ENCODE data around the gene FMNL2.

Gene FMNL2

GRCh38 chr2:152444448-152444847 is 109.5 kb downstream of the FMNL2 start:
- Histone ChIP-seq H3K4me2 (ENCODE audit: low read length) (no peak overlapping the region), H3K27ac (ENCODE audit: low read depth, low read length, poor library complexity, severe bottlenecking) (no peak overlapping the region), H3K4me3 (ENCODE audit: low read depth, low read length, poor library complexity, severe bottlenecking) (no peak overlapping the region), H3K27me3 (ENCODE audit: insufficient read depth, low read length) (no peaks in the 10 kb centered on the region), H3K9ac (ENCODE audit: low read length) (no peak overlapping the region), H2AFZ (ENCODE audit: low read length) (no peak overlapping the region), H3K9me3 (ENCODE audit: low read length) (no peaks in the 10 kb centered on the region), H3F3A (ENCODE audit: insufficient read depth, low read length) (no peaks in the 10 kb centered on the region), H3K9me2 (ENCODE audit: low read depth, low read length) (no peaks in the 10 kb centered on the region), H3K36me3 (ENCODE audit: insufficient read depth, low read length) (no peaks in the 10 kb centered on the region), H3K4me1 (ENCODE audit: insufficient read depth, low read length, severe bottlenecking) (no peaks in the 10 kb centered on the region), H3K79me2 (ENCODE audit: insufficient read depth, low read length) (no peaks in the 10 kb centered on the region), H4K20me1 (ENCODE audit: insufficient read depth, low read length) (no peaks in the 10 kb centered on the region)
- TF ChIP-seq, protein P1, sequence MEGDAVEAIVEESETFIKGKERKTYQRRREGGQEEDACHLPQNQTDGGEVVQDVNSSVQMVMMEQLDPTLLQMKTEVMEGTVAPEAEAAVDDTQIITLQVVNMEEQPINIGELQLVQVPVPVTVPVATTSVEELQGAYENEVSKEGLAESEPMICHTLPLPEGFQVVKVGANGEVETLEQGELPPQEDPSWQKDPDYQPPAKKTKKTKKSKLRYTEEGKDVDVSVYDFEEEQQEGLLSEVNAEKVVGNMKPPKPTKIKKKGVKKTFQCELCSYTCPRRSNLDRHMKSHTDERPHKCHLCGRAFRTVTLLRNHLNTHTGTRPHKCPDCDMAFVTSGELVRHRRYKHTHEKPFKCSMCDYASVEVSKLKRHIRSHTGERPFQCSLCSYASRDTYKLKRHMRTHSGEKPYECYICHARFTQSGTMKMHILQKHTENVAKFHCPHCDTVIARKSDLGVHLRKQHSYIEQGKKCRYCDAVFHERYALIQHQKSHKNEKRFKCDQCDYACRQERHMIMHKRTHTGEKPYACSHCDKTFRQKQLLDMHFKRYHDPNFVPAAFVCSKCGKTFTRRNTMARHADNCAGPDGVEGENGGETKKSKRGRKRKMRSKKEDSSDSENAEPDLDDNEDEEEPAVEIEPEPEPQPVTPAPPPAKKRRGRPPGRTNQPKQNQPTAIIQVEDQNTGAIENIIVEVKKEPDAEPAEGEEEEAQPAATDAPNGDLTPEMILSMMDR (IDR thresholded peaks at IDR 0.05; ENCODE audit: low read length), result no peak
- TF ChIP-seq EZH2 (IDR thresholded peaks at IDR 0.05; ENCODE audit: borderline replicate concordance, low read length), result no peak

- Histone ChIP-seq H3K9me2 (ENCODE audit: low read depth, low read length) (no peaks in the 10 kb centered on the region), H3K27ac (ENCODE audit: low read depth, low read length, poor library complexity, severe bottlenecking) (no peak overlapping the region), H3K27me3 (ENCODE audit: insufficient read depth, low read length) (no peaks in the 10 kb centered on the region), H3K4me3 (ENCODE audit: low read depth, low read length, poor library complexity, severe bottlenecking) (no peak overlapping the region), H2AFZ (ENCODE audit: low read length) (no peak overlapping the region), H3K9ac (ENCODE audit: low read length) (no peak overlapping the region), H3K4me2 (ENCODE audit: low read length) (no peak overlapping the region), H4K20me1 (ENCODE audit: insufficient read depth, low read length) (no peaks in the 10 kb centered on the region), H3K9me3 (ENCODE audit: low read length) (no peaks in the 10 kb centered on the region), H3K36me3 (ENCODE audit: insufficient read depth, low read length) (no peaks in the 10 kb centered on the region), H3K79me2 (ENCODE audit: insufficient read depth, low read length) (no peaks in the 10 kb centered on the region), H3K4me1 (ENCODE audit: insufficient read depth, low read length, severe bottlenecking) (no peaks in the 10 kb centered on the region), H3F3A (ENCODE audit: insufficient read depth, low read length) (no peaks in the 10 kb centered on the region)
- TF ChIP-seq EZH2 (IDR thresholded peaks at IDR 0.05; ENCODE audit: borderline replicate concordance, low read length), result no peak
- TF ChIP-seq, protein P1 (IDR thresholded peaks at IDR 0.05; ENCODE audit: low read length), result no peak
Measured at GRCh38 chr2:152445375-152445774, 110.4 kb downstream of the FMNL2 start.

- Histone ChIP-seq H3K27me3 (ENCODE audit: insufficient read depth, low read length) (no peaks in the 10 kb centered on the region), H3K4me2 (ENCODE audit: low read length) (no peak overlapping the region), H3K36me3 (ENCODE audit: insufficient read depth, low read length) (no peaks in the 10 kb centered on the region), H3K27ac (ENCODE audit: low read depth, low read length, poor library complexity, severe bottlenecking) (no peak overlapping the region), H3K9ac (ENCODE audit: low read length) (no peak overlapping the region), H3K79me2 (ENCODE audit: insufficient read depth, low read length) (no peaks in the 10 kb centered on the region), H3F3A (ENCODE audit: insufficient read depth, low read length) (no peaks in the 10 kb centered on the region), H4K20me1 (ENCODE audit: insufficient read depth, low read length) (no peaks in the 10 kb centered on the region), H3K4me1 (ENCODE audit: insufficient read depth, low read length, severe bottlenecking) (no peaks in the 10 kb centered on the region), H3K9me3 (ENCODE audit: low read length) (no peaks in the 10 kb centered on the region), H2AFZ (ENCODE audit: low read length) (no peak overlapping the region), H3K4me3 (ENCODE audit: low read depth, low read length, poor library complexity, severe bottlenecking) (no peak overlapping the region), H3K9me2 (ENCODE audit: low read depth, low read length) (no peaks in the 10 kb centered on the region)
- TF ChIP-seq, protein P1 (IDR thresholded peaks at IDR 0.05; ENCODE audit: low read length), result no peak
- no peak for TF ChIP-seq EZH2 (IDR thresholded peaks at IDR 0.05; ENCODE audit: borderline replicate concordance, low read length)
Measured at GRCh38 chr2:152445791-152446201, 110.8 kb downstream of the FMNL2 start.
